NT2/D1 (cell line): ENCODE data around the gene EIF4G1.

ENCODE experiments used
- SUZ12 ChIP-seq: IDR thresholded peaks from 2 replicates; pipeline ENCODE4 v1.6.1; 2011; ENCODE audit not compliant: insufficient read length, insufficient read depth; ENCODE audit errors: extremely low read depth
- YY1 ChIP-seq: IDR thresholded peaks from 2 replicates; pipeline ENCODE4 v1.6.1; 2011; ENCODE audit not compliant: insufficient read length, insufficient read depth

DNA sequence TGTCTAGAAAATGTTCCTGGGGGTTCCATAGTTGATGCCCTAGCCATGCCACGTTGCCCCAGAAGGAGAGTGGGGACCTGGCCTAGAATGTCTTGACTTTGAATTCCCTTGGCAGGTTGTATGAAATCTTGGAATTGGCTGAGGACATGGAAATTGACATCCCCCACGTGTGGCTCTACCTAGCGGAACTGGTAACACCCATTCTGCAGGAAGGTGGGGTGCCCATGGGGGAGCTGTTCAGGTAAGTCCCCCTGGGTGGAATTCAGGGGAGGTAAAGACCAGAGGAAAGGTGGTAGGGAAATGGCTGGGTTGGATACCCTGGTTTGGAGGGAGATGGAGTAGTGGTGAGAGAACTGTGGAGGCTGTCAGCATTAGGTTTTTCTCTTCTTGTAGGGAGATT lies 14.1 kb downstream of the EIF4G1 start:
- no peak for TF ChIP-seq SUZ12
- TF ChIP-seq YY1, result no peak
